GM23338 (cell line): Measurements from ENCODE around the gene SH3BGRL.

Source experiments
- CTCF ChIP-seq, 2 experiments: fragments of 200-600 bp in 1 of 2; sonication (generic) in 1 of 2; conservative IDR thresholded peaks; 2 replicates each; pipeline versions ENCODE4 v1.5.1 to v1.6.1; 2016 to 2017; ENCODE audit warnings: antibody characterized with exemption in 2 of 2, low read depth in 2 of 2, mild to moderate bottlenecking in 2 of 2, moderate library complexity in 1 of 2
- EZH2 ChIP-seq: fragments of 200-600 bp; sonication (generic); IDR thresholded peaks from one replicate; pipeline ENCODE4 v1.8.0; 2017; ENCODE audit warnings: antibody characterized with exemption, mild to moderate bottlenecking, low read depth; ENCODE audit not compliant: unreplicated experiment
- EZH2phosphoT487 ChIP-seq: fragments of 200-600 bp; sonication (generic); IDR thresholded peaks from one replicate; pipeline ENCODE4 v1.8.1; 2018; ENCODE audit warnings: antibody characterized with exemption; ENCODE audit not compliant: unreplicated experiment
- POLR2AphosphoS5 ChIP-seq: IDR thresholded peaks from 2 replicates; pipeline ENCODE4 v1.6.1; 2016; ENCODE audit warnings: antibody characterized with exemption, low read depth
- REST ChIP-seq: IDR thresholded peaks from one replicate; pipeline ENCODE4 v1.6.1; 2018; ENCODE audit warnings: antibody characterized with exemption; ENCODE audit not compliant: unreplicated experiment
- STAT1 ChIP-seq: IDR thresholded peaks from one replicate; pipeline ENCODE4 v1.6.1; 2016; ENCODE audit warnings: antibody characterized with exemption; ENCODE audit not compliant: unreplicated experiment

GRCh38 chrX:81337805-81338204 is 135.9 kb downstream of the SH3BGRL start:
- TF ChIP-seq REST (no peak), CTCF (conservative IDR thresholded peaks at IDR 0.05; ENCODE audit: low read depth in 2 of 2) (no peak), EZH2 (no peak), STAT1 (no peak), POLR2AphosphoS5 (no peak), EZH2phosphoT487 (no peak)
